Stomach (tissue), 4 donors: ENCODE measurements around the gene ITGAL.
"Not testable (repeated sequence)": the region's sequence is repeated elsewhere in the genome, so short reads cannot be mapped to it uniquely, and the experiment has no call there.

Experiments used
- CTCF ChIP-seq, 7 experiments: fragments of 450-650 bp in 4 of 7; fragments of 200-600 bp in 3 of 7; sonication (generic) in 3 of 7; IDR thresholded peaks; one replicate each; pipeline ENCODE4 v1.5.1; 2016 to 2019; ENCODE audit warnings: antibody characterized with exemption in 7 of 7, control low read depth in 2 of 7, mild to moderate bottlenecking in 1 of 7
- EP300 ChIP-seq: sonication (generic); formaldehyde crosslinking; IDR thresholded peaks from one replicate; pipeline ENCODE4 v1.6.1; 2017; ENCODE audit warnings: antibody characterized with exemption
- POLR2A ChIP-seq, 4 donors: fragments of 450-650 bp; IDR thresholded peaks; one replicate each; pipeline ENCODE4 v1.6.1; 2016; ENCODE audit warnings: antibody characterized with exemption in 4 of 4, control low read depth in 2 of 4, mild to moderate bottlenecking in 1 of 4, moderate library complexity in 1 of 4
- POLR2AphosphoS5 ChIP-seq, 3 donors: sonication (generic); formaldehyde crosslinking; IDR thresholded peaks; one replicate each; pipeline ENCODE4 v1.6.1; 2016; ENCODE audit warnings: antibody characterized with exemption in 3 of 3

GRCh38 chr16:30477773-30478172 lies 5.2 kb downstream of the ITGAL start:
- TF ChIP-seq POLR2AphosphoS5 (IDR thresholded peaks at IDR 0.05); CTCF (IDR thresholded peaks at IDR 0.05); EP300; POLR2A (IDR thresholded peaks at IDR 0.05): not testable (repeated sequence)
